ENCODE results near the gene PALLD. TPM values are rescaled to one million over a fixed set of nuclear protein-coding genes. Genes with fewer than 3 reads are reported as not detected.

Gene PALLD
- total RNA-seq, 1 experiment from 2014 or later = 23.7 TPM

DNA sequence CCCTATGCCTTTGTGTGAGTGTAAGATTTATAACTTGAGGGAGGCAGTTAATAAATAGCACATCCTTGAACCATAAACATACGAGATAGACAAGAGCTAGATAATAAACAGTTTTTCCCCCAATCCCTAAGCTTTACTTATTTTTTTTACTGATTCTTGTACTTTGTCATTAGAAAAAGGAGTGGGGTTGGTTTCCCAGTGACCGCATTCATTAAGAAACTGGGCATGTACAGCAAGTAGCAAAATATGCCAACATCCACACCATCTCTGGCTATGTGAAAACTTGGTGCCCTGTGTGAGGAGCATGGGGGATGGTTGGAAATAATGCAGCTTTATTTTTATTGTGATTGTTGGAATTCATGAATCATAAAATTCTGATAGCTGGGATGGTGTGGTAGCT is 337.0 kb downstream of the PALLD start (continued):
- no peak for TF ChIP-seq CBFB (CRISPR knock-in tag; IDR thresholded peaks at IDR 0.05; ENCODE audit: low read depth)

DNA sequence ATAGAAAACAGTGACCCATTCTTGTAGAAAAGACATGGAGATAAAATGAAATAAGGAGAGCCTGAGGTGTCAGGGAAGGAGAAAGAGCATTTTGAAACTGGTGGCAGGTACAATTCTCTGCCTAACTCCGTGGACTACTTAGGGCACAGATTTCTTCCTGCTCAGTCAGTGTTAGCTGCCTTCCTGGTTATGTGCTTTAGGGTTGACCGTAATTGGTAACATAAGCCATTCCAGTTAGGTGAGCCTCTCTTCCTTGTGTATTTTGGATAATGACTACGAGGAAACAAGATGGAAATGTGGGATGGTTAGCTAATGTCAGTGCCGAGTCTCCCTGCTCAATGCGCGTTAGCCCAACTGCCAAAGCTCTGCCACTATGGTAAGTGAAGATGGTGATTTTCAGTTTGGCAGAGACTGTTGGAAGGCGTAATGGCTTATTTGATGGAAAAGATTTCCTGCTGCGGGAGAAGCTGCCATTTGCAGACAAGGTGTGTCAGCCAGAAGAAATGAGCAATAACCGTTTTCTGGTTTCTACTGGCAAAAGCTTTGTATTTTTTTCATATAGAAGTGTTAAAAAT is 339.1 kb downstream of the PALLD start:
- no peaks in the 10 kb centered on the region for H3K9me3 Mint-ChIP-seq
- TF ChIP-seq, protein P1, sequence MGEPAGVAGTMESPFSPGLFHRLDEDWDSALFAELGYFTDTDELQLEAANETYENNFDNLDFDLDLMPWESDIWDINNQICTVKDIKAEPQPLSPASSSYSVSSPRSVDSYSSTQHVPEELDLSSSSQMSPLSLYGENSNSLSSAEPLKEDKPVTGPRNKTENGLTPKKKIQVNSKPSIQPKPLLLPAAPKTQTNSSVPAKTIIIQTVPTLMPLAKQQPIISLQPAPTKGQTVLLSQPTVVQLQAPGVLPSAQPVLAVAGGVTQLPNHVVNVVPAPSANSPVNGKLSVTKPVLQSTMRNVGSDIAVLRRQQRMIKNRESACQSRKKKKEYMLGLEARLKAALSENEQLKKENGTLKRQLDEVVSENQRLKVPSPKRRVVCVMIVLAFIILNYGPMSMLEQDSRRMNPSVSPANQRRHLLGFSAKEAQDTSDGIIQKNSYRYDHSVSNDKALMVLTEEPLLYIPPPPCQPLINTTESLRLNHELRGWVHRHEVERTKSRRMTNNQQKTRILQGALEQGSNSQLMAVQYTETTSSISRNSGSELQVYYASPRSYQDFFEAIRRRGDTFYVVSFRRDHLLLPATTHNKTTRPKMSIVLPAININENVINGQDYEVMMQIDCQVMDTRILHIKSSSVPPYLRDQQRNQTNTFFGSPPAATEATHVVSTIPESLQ (CRISPR knock-in tag; IDR thresholded peaks at IDR 0.05) = no peak
- TF ChIP-seq FOXK1 (CRISPR knock-in tag; IDR thresholded peaks at IDR 0.05) (no peak), SP1 (CRISPR knock-in tag; conservative IDR thresholded peaks at IDR 0.05) (no peak), NFE2L1 (CRISPR knock-in tag; IDR thresholded peaks at IDR 0.05) (no peak), RORB (CRISPR knock-in tag; IDR thresholded peaks at IDR 0.05) (no peak), JUN (CRISPR knock-in tag; IDR thresholded peaks at IDR 0.05) (no peak), NFYB (CRISPR knock-in tag; conservative IDR thresholded peaks at IDR 0.05; ENCODE audit: low read depth) (no peak)
- TF ChIP-seq, protein P2, sequence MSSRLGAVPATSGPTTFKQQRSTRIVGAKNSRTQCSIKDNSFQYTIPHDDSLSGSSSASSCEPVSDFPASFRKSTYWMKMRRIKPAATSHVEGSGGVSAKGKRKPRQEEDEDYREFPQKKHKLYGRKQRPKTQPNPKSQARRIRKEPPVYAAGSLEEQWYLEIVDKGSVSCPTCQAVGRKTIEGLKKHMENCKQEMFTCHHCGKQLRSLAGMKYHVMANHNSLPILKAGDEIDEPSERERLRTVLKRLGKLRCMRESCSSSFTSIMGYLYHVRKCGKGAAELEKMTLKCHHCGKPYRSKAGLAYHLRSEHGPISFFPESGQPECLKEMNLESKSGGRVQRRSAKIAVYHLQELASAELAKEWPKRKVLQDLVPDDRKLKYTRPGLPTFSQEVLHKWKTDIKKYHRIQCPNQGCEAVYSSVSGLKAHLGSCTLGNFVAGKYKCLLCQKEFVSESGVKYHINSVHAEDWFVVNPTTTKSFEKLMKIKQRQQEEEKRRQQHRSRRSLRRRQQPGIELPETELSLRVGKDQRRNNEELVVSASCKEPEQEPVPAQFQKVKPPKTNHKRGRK (CRISPR knock-in tag; IDR thresholded peaks at IDR 0.05; ENCODE audit: borderline replicate concordance) = no peak
- TF ChIP-seq, protein P3, sequence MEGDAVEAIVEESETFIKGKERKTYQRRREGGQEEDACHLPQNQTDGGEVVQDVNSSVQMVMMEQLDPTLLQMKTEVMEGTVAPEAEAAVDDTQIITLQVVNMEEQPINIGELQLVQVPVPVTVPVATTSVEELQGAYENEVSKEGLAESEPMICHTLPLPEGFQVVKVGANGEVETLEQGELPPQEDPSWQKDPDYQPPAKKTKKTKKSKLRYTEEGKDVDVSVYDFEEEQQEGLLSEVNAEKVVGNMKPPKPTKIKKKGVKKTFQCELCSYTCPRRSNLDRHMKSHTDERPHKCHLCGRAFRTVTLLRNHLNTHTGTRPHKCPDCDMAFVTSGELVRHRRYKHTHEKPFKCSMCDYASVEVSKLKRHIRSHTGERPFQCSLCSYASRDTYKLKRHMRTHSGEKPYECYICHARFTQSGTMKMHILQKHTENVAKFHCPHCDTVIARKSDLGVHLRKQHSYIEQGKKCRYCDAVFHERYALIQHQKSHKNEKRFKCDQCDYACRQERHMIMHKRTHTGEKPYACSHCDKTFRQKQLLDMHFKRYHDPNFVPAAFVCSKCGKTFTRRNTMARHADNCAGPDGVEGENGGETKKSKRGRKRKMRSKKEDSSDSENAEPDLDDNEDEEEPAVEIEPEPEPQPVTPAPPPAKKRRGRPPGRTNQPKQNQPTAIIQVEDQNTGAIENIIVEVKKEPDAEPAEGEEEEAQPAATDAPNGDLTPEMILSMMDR (IDR thresholded peaks at IDR 0.05) = no peak
- TF ChIP-seq, protein P4, sequence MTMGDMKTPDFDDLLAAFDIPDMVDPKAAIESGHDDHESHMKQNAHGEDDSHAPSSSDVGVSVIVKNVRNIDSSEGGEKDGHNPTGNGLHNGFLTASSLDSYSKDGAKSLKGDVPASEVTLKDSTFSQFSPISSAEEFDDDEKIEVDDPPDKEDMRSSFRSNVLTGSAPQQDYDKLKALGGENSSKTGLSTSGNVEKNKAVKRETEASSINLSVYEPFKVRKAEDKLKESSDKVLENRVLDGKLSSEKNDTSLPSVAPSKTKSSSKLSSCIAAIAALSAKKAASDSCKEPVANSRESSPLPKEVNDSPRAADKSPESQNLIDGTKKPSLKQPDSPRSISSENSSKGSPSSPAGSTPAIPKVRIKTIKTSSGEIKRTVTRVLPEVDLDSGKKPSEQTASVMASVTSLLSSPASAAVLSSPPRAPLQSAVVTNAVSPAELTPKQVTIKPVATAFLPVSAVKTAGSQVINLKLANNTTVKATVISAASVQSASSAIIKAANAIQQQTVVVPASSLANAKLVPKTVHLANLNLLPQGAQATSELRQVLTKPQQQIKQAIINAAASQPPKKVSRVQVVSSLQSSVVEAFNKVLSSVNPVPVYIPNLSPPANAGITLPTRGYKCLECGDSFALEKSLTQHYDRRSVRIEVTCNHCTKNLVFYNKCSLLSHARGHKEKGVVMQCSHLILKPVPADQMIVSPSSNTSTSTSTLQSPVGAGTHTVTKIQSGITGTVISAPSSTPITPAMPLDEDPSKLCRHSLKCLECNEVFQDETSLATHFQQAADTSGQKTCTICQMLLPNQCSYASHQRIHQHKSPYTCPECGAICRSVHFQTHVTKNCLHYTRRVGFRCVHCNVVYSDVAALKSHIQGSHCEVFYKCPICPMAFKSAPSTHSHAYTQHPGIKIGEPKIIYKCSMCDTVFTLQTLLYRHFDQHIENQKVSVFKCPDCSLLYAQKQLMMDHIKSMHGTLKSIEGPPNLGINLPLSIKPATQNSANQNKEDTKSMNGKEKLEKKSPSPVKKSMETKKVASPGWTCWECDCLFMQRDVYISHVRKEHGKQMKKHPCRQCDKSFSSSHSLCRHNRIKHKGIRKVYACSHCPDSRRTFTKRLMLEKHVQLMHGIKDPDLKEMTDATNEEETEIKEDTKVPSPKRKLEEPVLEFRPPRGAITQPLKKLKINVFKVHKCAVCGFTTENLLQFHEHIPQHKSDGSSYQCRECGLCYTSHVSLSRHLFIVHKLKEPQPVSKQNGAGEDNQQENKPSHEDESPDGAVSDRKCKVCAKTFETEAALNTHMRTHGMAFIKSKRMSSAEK (CRISPR knock-in tag; IDR thresholded peaks at IDR 0.05; ENCODE audit: borderline replicate concordance) = no peak
- ChIA-PET CTCF (interaction anchor here (0.7 to 0.9 kb wide), 2 partner anchors 14 to 683 kb away, joined by 3 to 4 read pairs; no protein-coding TSS in a partner anchor), POLR2A (no interaction called here)
- DNase-seq (ENCODE audit: low spot score) (no peak), ATAC-seq (no peak)
- H3K27me3 Mint-ChIP-seq (ENCODE audit: low read depth) = peaks cover 22% of the 10 kb centered on the region
- 0 out of 2 replicates have a peak, but pooled peaks cover 5% of the 10 kb centered on the region for H3K36me3 Mint-ChIP-seq
- no peak overlapping the region for H3K27ac Mint-ChIP-seq
- no peak overlapping the region for H3K4me3 Mint-ChIP-seq
- peaks cover 54% of the 10 kb centered on the region for H3K4me1 Mint-ChIP-seq

DNA sequence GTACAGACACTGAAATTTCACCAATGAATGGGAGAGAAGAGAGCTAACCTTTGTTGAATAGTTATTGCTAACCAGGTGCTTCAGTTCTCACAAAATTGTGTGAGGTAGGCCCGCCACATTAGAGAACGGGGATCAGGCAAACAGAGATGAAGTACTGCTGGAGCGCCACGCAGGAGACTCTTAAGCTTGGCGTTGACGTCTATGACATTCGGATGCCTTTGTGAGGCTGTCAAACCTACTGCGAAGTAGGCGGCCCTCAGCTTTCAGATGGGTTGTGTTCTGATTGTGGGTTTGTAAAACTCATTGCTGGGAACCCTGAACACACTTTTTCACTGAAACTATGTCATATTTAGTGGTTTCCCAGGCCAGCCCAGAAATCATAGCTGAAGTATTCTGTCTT is 339.6 kb downstream of the PALLD start:
- no peak overlapping the region for H3K4me3 Mint-ChIP-seq
- no peak for ATAC-seq
- H3K36me3 Mint-ChIP-seq = 0 out of 2 replicates have a peak, but pooled peaks cover 5% of the 10 kb centered on the region
- CTCF ChIA-PET = interaction anchor here (0.7 to 0.9 kb wide), 3 partner anchors 15 to 683 kb away, joined by 3 to 4 read pairs (median 3); no protein-coding TSS in a partner anchor
- peaks cover 17% of the 10 kb centered on the region for H3K27me3 Mint-ChIP-seq (ENCODE audit: low read depth)
- no peak overlapping the region for H3K27ac Mint-ChIP-seq
- no peak for DNase-seq (ENCODE audit: low spot score)
- H3K4me1 Mint-ChIP-seq = peaks cover 56% of the 10 kb centered on the region
- no peaks in the 10 kb centered on the region for H3K9me3 Mint-ChIP-seq
- POLR2A ChIA-PET = no interaction called here
- TF ChIP-seq NFE2L1 (CRISPR knock-in tag; IDR thresholded peaks at IDR 0.05) (no peak), ESRRA (CRISPR knock-in tag; IDR thresholded peaks at IDR 0.05; ENCODE audit: borderline replicate concordance) (no peak), ZNF423 (CRISPR knock-in tag; IDR thresholded peaks at IDR 0.05) (no peak), TP53 (CRISPR knock-in tag; IDR thresholded peaks at IDR 0.05) (no peak), JUN (CRISPR knock-in tag; IDR thresholded peaks at IDR 0.05) (no peak), NR1H2 (CRISPR knock-in tag; IDR thresholded peaks at IDR 0.05) (no peak), PRRX2 (CRISPR knock-in tag; IDR thresholded peaks at IDR 0.05) (no peak), TEAD4 (CRISPR knock-in tag; IDR thresholded peaks at IDR 0.05) (no peak), KAT7 (CRISPR knock-in tag; IDR thresholded peaks at IDR 0.05; ENCODE audit: borderline replicate concordance) (no peak), ZNF396 (CRISPR knock-in tag; IDR thresholded peaks at IDR 0.05; ENCODE audit: borderline replicate concordance) (no peak), MYBL2 (CRISPR knock-in tag; IDR thresholded peaks at IDR 0.05) (no peak), IRF2 (CRISPR knock-in tag; IDR thresholded peaks at IDR 0.05; ENCODE audit: borderline replicate concordance, low read depth) (no peak)
- TF ChIP-seq, protein P5, sequence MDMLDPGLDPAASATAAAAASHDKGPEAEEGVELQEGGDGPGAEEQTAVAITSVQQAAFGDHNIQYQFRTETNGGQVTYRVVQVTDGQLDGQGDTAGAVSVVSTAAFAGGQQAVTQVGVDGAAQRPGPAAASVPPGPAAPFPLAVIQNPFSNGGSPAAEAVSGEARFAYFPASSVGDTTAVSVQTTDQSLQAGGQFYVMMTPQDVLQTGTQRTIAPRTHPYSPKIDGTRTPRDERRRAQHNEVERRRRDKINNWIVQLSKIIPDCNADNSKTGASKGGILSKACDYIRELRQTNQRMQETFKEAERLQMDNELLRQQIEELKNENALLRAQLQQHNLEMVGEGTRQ (CRISPR knock-in tag; IDR thresholded peaks at IDR 0.05) = no peak
- TF ChIP-seq, protein P6, sequence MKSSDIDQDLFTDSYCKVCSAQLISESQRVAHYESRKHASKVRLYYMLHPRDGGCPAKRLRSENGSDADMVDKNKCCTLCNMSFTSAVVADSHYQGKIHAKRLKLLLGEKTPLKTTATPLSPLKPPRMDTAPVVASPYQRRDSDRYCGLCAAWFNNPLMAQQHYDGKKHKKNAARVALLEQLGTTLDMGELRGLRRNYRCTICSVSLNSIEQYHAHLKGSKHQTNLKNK (CRISPR knock-in tag; IDR thresholded peaks at IDR 0.05) = no peak

Data from WTC11 (cell line).